ENCODE data around the gene SNRNP25.

GRCh38 chr16:71540-72401 is 18.1 kb downstream of the SNRNP25 start:
- TF ChIP-seq POLR2A (IDR thresholded peaks at IDR 0.05), result no peak
- peak in 1 of 6 experiments; percentile 10 for TF ChIP-seq CTCF (IDR thresholded peaks at IDR 0.05)
